PC-9 (cell line): ENCODE measurements around the gene METTL18.

ENCODE experiments used
- EZH2 ChIP-seq: fragments of 200-600 bp; sonication (generic); IDR thresholded peaks from 2 replicates; pipeline ENCODE4 v1.8.0; 2017; ENCODE audit warnings: antibody characterized with exemption, low read depth
- TF ChIP-seq, protein P1 (sequence below): fragments of 200-600 bp; sonication (generic); conservative IDR thresholded peaks from 2 replicates; pipeline ENCODE4 v1.6.1; 2017; ENCODE audit warnings: mixed run types, antibody characterized with exemption, mild to moderate bottlenecking, moderate library complexity

DNA sequence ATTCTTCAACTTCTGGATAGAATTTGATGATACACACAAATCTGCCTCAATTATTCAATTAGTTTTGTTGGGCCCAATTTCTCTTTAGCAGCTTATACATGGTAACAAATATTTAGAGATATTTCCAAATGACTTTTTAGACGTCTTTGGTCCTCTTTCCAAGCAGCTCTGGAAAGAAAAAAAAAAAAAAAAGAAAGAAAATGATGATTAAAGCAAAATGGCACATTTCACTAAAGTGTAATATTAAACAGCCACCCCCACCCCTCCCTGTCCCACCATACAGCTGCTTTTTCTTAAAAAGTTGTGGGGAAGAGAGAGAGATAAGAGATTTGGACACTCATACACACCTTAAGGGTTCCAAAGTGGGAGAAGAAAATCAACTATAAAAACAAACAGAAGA lies 977 bp downstream of the METTL18 start:
- TF ChIP-seq, protein P1, sequence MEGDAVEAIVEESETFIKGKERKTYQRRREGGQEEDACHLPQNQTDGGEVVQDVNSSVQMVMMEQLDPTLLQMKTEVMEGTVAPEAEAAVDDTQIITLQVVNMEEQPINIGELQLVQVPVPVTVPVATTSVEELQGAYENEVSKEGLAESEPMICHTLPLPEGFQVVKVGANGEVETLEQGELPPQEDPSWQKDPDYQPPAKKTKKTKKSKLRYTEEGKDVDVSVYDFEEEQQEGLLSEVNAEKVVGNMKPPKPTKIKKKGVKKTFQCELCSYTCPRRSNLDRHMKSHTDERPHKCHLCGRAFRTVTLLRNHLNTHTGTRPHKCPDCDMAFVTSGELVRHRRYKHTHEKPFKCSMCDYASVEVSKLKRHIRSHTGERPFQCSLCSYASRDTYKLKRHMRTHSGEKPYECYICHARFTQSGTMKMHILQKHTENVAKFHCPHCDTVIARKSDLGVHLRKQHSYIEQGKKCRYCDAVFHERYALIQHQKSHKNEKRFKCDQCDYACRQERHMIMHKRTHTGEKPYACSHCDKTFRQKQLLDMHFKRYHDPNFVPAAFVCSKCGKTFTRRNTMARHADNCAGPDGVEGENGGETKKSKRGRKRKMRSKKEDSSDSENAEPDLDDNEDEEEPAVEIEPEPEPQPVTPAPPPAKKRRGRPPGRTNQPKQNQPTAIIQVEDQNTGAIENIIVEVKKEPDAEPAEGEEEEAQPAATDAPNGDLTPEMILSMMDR = no peak
- no peak for TF ChIP-seq EZH2
